ENCODE results near the gene ERC1. TPM values are rescaled to one million over a fixed set of nuclear protein-coding genes. Genes with fewer than 3 reads are reported as not detected.

The ERC1 gene
- total RNA-seq, 4 donors from 2014 or later = 23.5 to 74.8 (median 57.0) TPM

GRCh38 chr12:1212526-1212925 lies 221.5 kb downstream of the ERC1 start:
- intact Hi-C loops (cut with DNase I; ENCODE audit: low total_unique reads) = no loop called here
- no peaks in the 10 kb centered on the region for H3K36me3 ChIP-seq
- H3K27me3 ChIP-seq = no peaks in the 10 kb centered on the region
- no peak overlapping the region for H3K4me3 ChIP-seq
- H3K9me3 ChIP-seq = no peaks in the 10 kb centered on the region
- WGBS, 2 donors (ENCODE audit: low coverage in 1 of 2) = 51 to 73% methylated on average over 5 to 8 of the region's 8 CpGs
- H3K4me1 ChIP-seq = peaks cover 0 to 48% (median 17%) of the 10 kb centered on the region in 4 donors
- DNase-seq = peak; percentile 64
- peak overlapping the region in 3 of 4 donors; percentile 7 to 50 (median 20) for H3K27ac ChIP-seq
- in situ Hi-C loops (cut with MboI; ENCODE audit: low pct_ligation_motif_present in 1 of 4, low pct_unique_long_range_greater_than_20kb in 1 of 4, low sequenced_read_pairs in 3 of 4) = no loop called here
- TF ChIP-seq POLR2AphosphoS5 (IDR thresholded peaks at IDR 0.05) (no peak), EP300 (IDR thresholded peaks at IDR 0.05; ENCODE audit: low read depth) (no peak), POLR2A (IDR thresholded peaks at IDR 0.05) (no peak), CTCF (IDR thresholded peaks at IDR 0.05) (no peak)

- Histone ChIP-seq H3K27me3 (no peaks in the 10 kb centered on the region), H3K4me3 (no peak overlapping the region), H3K4me1 (peaks cover 5 to 55% (median 24%) of the 10 kb centered on the region in 4 donors), H3K27ac (no peak overlapping the region), H3K9me3 (no peaks in the 10 kb centered on the region), H3K36me3 (no peaks in the 10 kb centered on the region)
- DNase-seq = no peak
- TF ChIP-seq CTCF (IDR thresholded peaks at IDR 0.05) = no peak
- no peak for TF ChIP-seq POLR2A (IDR thresholded peaks at IDR 0.05)
- no peak for TF ChIP-seq EP300 (IDR thresholded peaks at IDR 0.05; ENCODE audit: low read depth)
- intact Hi-C loops (cut with DNase I; ENCODE audit: low total_unique reads) (no loop called here), in situ Hi-C loops (cut with MboI; ENCODE audit: low pct_ligation_motif_present in 1 of 4, low pct_unique_long_range_greater_than_20kb in 1 of 4, low sequenced_read_pairs in 3 of 4) (no loop called here)
- 56 to 81% methylated on average over 2 to 6 of the region's 6 CpGs for WGBS, 2 donors (ENCODE audit: low coverage in 1 of 2)
Observed at GRCh38 chr12:1213205-1213604, 222.2 kb downstream of the ERC1 start.

GRCh38 chr12:1213618-1214205 lies 222.7 kb downstream of the ERC1 start:
- H3K36me3 ChIP-seq = no peaks in the 10 kb centered on the region
- DNase-seq = no peak
- H3K9me3 ChIP-seq = no peaks in the 10 kb centered on the region
- no peak overlapping the region for H3K27ac ChIP-seq
- H3K4me3 ChIP-seq = no peak overlapping the region
- peaks cover 5 to 60% (median 28%) of the 10 kb centered on the region in 4 donors for H3K4me1 ChIP-seq
- H3K27me3 ChIP-seq = no peaks in the 10 kb centered on the region
- 97 to 98% methylated on average over 6 to 7 of the region's 7 CpGs for WGBS, 2 donors (ENCODE audit: low coverage in 1 of 2)
- intact Hi-C loops (cut with DNase I; ENCODE audit: low total_unique reads) = no loop called here
- in situ Hi-C loops (cut with MboI; ENCODE audit: low pct_ligation_motif_present in 1 of 4, low pct_unique_long_range_greater_than_20kb in 1 of 4, low sequenced_read_pairs in 3 of 4) = no loop called here
- TF ChIP-seq POLR2A (IDR thresholded peaks at IDR 0.05) (no peak), CTCF (IDR thresholded peaks at IDR 0.05) (no peak), EP300 (IDR thresholded peaks at IDR 0.05; ENCODE audit: low read depth) (no peak), POLR2AphosphoS5 (IDR thresholded peaks at IDR 0.05) (no peak)

GRCh38 chr12:1216560-1216959 lies 225.5 kb downstream of the ERC1 start:
- TF ChIP-seq POLR2AphosphoS5 (IDR thresholded peaks at IDR 0.05) = no peak
- TF ChIP-seq EP300 (IDR thresholded peaks at IDR 0.05; ENCODE audit: low read depth) = no peak
- in situ Hi-C loops (cut with MboI; ENCODE audit: low pct_ligation_motif_present in 1 of 4, low pct_unique_long_range_greater_than_20kb in 1 of 4, low sequenced_read_pairs in 3 of 4) (no loop called here), intact Hi-C loops (cut with DNase I; ENCODE audit: low total_unique reads) (no loop called here)
- Histone ChIP-seq H3K27me3 (no peaks in the 10 kb centered on the region), H3K27ac (peak overlapping the region; percentile 80 to 83 (median 81)), H3K36me3 (no peaks in the 10 kb centered on the region), H3K9me3 (no peaks in the 10 kb centered on the region), H3K4me3 (no peak overlapping the region), H3K4me1 (peaks cover 5 to 88% (median 50%) of the 10 kb centered on the region in 4 donors)
- WGBS, 2 donors (ENCODE audit: low coverage in 1 of 2) = 6 to 69% methylated on average over 2 to 3 of the region's 3 CpGs
- DNase-seq = no peak
